ENCODE measurements around the gene TRHDE.

DNA sequence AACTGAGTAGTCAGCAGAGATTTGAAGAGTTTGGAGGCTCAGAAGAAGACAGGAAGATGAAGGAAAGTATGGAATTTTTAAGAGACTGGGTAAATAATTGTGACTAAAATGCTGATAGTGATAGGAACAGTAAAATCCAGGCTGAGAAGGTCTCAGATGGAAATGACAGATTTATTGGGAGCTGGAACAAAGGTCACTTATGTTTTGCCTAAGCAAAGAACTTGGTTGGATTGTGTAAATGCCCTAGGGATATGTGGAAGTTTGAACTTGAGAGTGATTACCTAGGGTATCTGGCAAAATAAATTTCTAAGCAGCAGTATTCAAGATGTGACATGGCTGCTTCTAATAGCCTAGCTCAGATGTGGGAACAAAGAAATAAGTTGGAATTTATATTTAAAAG is 180.9 kb downstream of the TRHDE start:
- no peak for TF ChIP-seq POLR2A (IDR thresholded peaks at IDR 0.05; ENCODE audit: low read depth, low read length)
- no peak for TF ChIP-seq POLR2AphosphoS5 (IDR thresholded peaks at IDR 0.05; ENCODE audit: low read depth, low read length)
- no peak for TF ChIP-seq TAF1 (IDR thresholded peaks at IDR 0.05; ENCODE audit: borderline replicate concordance, low read depth, low read length)

All from GM12892 (cell line).